OCI-LY1 (cell line): Measurements from ENCODE around the gene PROSER2.

Source experiments
- EZH2 ChIP-seq: fragments of 200-600 bp; sonication (generic), shearing (Covaris generic); IDR thresholded peaks from 2 replicates; pipeline ENCODE4 v1.8.0; 2017; ENCODE audit warnings: borderline replicate concordance, mixed run types, mild to moderate bottlenecking, antibody characterized with exemption, low read length, moderate library complexity, mixed read lengths
- TF ChIP-seq, protein P1 (sequence below): fragments of 200-600 bp; sonication (generic), shearing (Covaris generic); IDR thresholded peaks from 2 replicates; pipeline ENCODE4 v1.5.1; 2017; ENCODE audit warnings: mild to moderate bottlenecking, antibody characterized with exemption, low read length, moderate library complexity, mixed read lengths

DNA sequence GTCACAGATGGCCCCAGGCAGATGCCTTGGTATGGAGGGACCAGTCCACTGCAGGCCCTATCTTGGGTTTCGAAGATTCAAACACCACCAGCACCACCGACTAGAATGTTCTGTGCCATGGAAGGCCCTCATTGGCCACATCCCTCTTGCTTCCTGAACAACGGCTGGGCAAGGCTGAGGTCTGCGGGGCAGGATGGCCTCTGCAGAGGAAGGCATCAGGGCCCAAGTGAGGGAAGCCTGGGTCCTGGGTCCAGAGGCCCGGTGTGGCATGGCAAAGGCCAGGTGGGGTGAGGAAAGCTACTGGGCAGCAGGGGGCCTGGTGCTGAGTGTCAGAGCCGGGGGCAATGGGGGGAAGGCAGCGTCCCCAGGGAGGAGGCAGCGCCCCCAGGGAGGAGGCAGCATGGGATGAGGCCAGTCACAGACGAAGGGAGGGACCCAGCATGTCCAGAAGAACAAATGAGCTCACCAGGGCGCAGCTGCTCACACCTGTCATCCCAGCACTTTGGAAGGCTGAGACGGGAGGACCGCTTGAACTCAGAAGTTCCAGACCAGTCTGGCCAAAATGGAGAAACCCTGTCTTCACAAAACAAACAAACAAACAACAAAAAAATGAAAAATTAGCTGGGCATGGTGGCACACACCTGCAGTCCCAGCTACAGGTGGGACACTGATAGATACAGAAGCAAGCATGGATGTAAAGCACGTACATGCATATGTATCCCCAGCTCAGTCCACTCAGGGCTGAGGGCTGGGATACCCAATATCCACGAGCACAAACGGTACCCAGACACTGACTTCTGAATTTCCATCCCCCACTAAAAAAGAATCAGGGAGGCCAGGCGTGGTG, 64.4 kb downstream of the PROSER2 start:
- TF ChIP-seq, protein P1, sequence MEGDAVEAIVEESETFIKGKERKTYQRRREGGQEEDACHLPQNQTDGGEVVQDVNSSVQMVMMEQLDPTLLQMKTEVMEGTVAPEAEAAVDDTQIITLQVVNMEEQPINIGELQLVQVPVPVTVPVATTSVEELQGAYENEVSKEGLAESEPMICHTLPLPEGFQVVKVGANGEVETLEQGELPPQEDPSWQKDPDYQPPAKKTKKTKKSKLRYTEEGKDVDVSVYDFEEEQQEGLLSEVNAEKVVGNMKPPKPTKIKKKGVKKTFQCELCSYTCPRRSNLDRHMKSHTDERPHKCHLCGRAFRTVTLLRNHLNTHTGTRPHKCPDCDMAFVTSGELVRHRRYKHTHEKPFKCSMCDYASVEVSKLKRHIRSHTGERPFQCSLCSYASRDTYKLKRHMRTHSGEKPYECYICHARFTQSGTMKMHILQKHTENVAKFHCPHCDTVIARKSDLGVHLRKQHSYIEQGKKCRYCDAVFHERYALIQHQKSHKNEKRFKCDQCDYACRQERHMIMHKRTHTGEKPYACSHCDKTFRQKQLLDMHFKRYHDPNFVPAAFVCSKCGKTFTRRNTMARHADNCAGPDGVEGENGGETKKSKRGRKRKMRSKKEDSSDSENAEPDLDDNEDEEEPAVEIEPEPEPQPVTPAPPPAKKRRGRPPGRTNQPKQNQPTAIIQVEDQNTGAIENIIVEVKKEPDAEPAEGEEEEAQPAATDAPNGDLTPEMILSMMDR: no peak
- TF ChIP-seq EZH2: no peak
